ENCODE results near the gene LSM12.

DNA sequence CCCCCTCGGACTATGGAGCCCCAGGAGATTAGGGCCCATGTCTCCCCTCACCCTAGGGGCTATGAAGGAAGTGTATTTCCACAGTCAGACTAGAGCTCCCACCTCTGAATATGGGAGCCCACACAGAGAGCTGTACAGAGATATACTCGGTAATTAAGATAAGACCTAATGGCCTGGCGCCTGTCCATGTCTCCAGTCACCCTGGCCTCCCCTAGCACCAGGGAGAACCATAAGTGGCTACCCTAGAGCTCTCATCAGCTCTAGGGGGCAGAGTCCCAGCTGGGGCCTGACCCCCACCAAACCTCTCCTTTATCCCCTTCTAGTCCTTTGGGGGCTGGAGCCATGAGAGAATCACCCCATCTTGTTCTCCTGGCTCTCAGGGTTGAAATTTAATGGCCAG, 54.1 kb downstream of the LSM12 start:
- TF ChIP-seq, protein P1, sequence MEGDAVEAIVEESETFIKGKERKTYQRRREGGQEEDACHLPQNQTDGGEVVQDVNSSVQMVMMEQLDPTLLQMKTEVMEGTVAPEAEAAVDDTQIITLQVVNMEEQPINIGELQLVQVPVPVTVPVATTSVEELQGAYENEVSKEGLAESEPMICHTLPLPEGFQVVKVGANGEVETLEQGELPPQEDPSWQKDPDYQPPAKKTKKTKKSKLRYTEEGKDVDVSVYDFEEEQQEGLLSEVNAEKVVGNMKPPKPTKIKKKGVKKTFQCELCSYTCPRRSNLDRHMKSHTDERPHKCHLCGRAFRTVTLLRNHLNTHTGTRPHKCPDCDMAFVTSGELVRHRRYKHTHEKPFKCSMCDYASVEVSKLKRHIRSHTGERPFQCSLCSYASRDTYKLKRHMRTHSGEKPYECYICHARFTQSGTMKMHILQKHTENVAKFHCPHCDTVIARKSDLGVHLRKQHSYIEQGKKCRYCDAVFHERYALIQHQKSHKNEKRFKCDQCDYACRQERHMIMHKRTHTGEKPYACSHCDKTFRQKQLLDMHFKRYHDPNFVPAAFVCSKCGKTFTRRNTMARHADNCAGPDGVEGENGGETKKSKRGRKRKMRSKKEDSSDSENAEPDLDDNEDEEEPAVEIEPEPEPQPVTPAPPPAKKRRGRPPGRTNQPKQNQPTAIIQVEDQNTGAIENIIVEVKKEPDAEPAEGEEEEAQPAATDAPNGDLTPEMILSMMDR (IDR thresholded peaks at IDR 0.05; ENCODE audit: low read length), result no peak
- TF ChIP-seq EZH2 (IDR thresholded peaks at IDR 0.05; ENCODE audit: borderline replicate concordance, low read length), result no peak

All from OCI-LY1 (cell line).